Epithelial cell of esophagus (primary cell): Measurements from ENCODE around the gene SEPTIN6.

Experiments used
- DNase-seq: peaks from one replicate; pipeline ENCODE4 v3.0.0; 2010; ENCODE audit warnings: low read depth
- H3K4me3 ChIP-seq: 2 replicates; pipeline ENCODE4 v1.5.1; 2011; ENCODE audit warnings: mild to moderate bottlenecking, low read length, control low read depth
- CTCF ChIP-seq: IDR thresholded peaks from 2 replicates; pipeline ENCODE4 v1.5.1; 2011; ENCODE audit warnings: low read depth, mild to moderate bottlenecking, low read length, control low read depth, inconsistent platforms; ENCODE audit not compliant: insufficient read depth; ENCODE audit errors: missing control alignments

SEPTIN6 gene

GRCh38 chrX:119693040-119693995 is at the start of gene SEPTIN6:
SEPTIN6 (minus strand) TSS chrX:119693168; CDS start chrX:119693105, 63 bp downstream.
- H3K4me3 ChIP-seq, result peak within 1 kb of the TSS; percentile 51

DNA sequence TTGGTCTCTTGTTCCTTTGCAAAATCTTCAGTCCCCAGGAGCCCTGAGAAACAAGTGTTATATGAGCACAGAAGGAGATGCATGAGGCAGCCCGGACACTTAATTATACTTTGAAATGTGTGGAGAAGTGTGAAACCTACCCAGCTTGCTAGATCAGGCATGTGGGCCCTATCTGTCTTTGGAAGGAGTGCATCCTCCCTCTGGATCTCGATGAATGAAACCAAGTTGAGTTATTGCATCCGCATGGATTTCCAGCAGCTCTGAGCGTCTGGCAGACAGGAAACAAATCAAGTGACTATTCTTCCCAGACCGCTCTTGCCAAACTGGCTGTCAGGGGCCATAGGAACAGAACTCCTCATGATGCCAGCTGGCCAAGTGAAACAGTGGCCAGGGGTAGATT is 45.8 kb upstream of the SEPTIN6 start:
- TF ChIP-seq CTCF, result no peak
- DNase-seq, result no peak
- no peak overlapping the region for H3K4me3 ChIP-seq

More at GRCh38 chrX:119693040-119693995, at the start of gene SEPTIN6:
- peak; percentile 11 for TF ChIP-seq CTCF
- DNase-seq, result peak; percentile 55

DNA sequence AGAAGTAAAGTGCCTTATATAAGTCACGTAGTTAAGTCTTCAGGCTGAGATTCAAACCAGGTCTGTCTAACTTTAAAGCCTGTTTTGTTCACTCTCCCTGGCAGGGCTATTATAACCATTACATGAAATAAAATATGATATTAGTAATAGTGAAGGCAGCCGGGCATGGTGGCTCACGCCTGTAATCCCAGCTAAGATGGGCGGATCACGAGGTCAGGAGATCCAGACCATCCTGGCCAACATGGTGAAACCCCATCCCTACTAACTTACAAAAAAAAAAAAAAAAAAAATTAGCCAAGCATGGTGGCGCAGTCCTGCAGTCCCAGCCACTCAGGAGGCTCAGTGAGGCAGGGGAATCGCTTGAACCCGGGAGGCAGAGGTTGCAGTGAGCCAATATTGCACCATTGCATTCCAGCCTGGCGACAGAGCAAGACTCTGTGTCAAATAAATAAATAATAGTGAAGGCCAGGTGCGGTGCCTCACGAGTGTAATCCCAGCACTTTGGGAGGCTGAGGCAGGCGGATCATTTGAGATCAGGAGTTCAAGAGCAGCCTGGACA is 43.3 kb upstream of the SEPTIN6 start:
- DNase-seq, result peak; percentile 26
- TF ChIP-seq CTCF, result no peak
- no peak overlapping the region for H3K4me3 ChIP-seq

DNA sequence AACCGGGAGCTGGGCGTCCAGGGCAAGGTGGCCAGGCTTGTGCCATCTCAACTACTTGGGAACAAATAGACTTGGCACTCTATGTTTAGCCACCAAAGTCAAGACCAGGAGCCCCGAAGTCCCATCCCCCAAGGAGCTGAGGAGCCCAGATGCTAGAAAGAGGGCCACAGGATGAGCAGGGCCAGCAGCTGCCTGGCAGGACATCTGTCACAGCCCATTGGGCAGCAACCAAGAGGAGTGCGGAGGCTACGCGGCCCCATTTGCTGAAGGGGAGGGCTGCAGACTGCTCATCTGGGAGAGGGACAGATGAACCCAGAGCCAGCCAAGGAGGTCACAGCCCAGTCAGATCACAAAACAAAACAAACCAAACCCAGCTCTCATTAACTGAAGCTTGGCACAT is 42.5 kb upstream of the SEPTIN6 start:
- no peak overlapping the region for H3K4me3 ChIP-seq
- no peak for DNase-seq

DNA sequence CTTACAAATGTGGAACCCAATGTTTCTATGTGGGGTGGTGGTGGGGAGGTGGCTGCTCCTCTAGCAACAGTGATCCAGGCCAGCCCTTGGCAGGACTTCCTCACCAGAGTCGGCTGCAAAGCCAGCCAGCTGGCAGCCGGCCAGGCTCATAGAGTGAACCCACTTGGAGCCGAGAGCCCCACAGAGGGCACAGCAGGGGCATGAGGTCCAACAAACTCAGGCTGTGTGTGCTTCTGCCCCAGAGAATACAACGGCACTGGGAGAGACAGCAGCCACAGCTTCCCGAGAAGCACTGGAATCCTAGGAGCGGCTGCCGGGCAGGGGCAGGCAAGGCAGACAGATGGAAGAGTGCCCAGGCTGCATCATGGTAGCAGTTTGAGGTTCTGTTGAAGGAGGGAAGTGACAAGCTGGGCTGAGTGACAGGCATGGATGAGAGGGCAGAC is 42.0 kb upstream of the SEPTIN6 start:
- no peak for DNase-seq
- no peak overlapping the region for H3K4me3 ChIP-seq
- TF ChIP-seq CTCF, result no peak

More for the DNA sequence above, 42.5 kb upstream of the SEPTIN6 start:
- TF ChIP-seq CTCF, result no peak

DNA sequence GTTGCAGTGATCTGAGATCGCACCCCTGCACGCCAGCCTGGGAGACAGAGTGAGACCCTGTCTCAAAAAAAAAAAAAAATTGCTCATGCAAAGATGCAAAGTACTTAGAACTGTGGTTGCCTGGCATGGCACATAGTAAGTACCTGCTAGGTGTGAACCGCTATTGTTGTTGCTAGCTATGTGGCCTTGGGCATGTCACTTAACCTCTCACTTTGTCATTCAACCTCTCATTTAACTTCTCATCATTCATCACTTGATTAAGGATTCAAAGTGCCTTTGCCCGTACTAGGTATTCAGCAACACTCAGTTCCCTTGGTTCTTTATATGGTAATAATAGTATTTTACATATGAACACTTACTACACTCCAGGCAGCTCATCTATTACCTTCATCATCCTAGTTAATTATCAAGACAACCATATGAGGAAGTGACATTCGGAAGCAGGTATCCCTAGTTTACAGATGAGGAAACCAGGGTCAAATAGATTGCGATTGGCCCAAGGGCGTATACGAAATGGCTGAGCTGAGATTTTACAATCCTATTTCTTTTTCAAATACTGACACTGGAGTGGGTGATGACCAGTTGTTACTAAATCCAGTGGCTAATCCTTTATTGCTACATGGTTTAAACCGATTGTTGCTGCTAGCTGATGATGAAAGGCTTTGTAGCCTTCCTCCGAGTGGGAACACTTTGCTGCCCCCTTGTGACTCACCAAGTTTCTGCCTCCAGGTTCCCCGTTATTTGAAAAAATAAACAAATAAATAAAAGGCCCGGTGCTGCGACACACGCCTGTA is 36.6 kb upstream of the SEPTIN6 start:
- peak; percentile 65 for TF ChIP-seq CTCF
- peak; percentile 60 for DNase-seq
- no peak overlapping the region for H3K4me3 ChIP-seq
